ENCODE measurements around the gene NIT1. TPM values are rescaled to one million over a fixed set of nuclear protein-coding genes. Genes with fewer than 3 reads are reported as not detected.

NIT1 gene
- total RNA-seq, 4 donors from 2014 or later, result 1.0 to 36.9 (median 22.0) TPM

DNA sequence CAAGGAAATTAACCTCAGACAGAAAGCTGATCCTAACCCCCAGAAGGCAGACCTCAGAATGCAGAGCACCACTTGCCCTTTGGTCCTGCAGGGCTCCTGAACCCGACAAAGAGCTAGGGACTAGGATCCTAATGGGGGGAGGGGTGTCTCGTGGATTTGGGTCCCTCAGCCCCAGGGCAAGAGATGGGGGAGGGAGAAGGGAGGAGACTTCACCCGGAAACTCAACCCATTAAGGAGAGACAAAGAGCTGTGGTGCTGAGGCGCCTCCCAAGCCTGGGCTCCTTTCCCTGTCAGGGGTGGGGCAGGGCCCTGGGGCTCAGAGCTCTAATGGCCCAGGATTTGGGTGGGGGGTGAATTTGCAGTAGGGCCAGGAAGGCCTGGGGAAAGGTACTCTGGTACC is 31.4 kb upstream of the NIT1 start:
- H3K27ac ChIP-seq, result no peak overlapping the region
- intact Hi-C loops (cut with DNase I; ENCODE audit: low total_unique reads), result no loop called here
- no peaks in the 10 kb centered on the region for H3K4me1 ChIP-seq
- no peak for TF ChIP-seq POLR2A (IDR thresholded peaks at IDR 0.05)
- TF ChIP-seq, protein P1, sequence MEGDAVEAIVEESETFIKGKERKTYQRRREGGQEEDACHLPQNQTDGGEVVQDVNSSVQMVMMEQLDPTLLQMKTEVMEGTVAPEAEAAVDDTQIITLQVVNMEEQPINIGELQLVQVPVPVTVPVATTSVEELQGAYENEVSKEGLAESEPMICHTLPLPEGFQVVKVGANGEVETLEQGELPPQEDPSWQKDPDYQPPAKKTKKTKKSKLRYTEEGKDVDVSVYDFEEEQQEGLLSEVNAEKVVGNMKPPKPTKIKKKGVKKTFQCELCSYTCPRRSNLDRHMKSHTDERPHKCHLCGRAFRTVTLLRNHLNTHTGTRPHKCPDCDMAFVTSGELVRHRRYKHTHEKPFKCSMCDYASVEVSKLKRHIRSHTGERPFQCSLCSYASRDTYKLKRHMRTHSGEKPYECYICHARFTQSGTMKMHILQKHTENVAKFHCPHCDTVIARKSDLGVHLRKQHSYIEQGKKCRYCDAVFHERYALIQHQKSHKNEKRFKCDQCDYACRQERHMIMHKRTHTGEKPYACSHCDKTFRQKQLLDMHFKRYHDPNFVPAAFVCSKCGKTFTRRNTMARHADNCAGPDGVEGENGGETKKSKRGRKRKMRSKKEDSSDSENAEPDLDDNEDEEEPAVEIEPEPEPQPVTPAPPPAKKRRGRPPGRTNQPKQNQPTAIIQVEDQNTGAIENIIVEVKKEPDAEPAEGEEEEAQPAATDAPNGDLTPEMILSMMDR (IDR thresholded peaks at IDR 0.05), result no peak
- no peaks in the 10 kb centered on the region for H3K36me3 ChIP-seq
- no peak overlapping the region for H3K4me3 ChIP-seq
- no peaks in the 10 kb centered on the region for H3K9me3 ChIP-seq
- DNase-seq, result no peak
- no peaks in the 10 kb centered on the region for H3K27me3 ChIP-seq

DNA sequence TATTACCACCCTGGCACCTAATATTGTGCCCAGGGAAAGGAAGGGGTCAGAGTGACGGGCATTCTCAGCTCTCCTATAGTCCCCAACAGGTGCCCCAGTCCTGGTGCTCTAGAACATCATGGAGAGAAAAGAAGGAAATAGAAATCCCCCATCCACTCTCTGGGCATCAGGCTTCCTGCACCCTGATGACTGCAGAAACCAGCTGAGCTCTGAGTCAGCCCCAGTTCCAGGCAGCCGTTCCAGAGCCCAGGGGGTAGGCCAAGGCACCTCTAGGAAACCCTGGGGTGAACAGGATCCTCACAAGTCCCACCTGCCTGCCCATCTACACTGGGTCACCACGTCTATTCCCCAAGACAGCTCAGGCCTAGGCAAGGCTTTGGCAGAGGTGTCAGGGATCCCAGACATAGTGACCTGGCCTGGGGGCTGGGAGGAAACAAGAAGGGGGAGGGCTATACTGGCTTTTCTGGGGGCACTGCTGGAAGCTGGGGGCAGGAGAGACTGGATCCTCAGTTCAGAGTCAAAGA is 29.3 kb upstream of the NIT1 start:
- no peak for DNase-seq
- no peak for TF ChIP-seq POLR2A (IDR thresholded peaks at IDR 0.05)
- TF ChIP-seq, protein P1 (IDR thresholded peaks at IDR 0.05), result no peak
- Histone ChIP-seq H3K36me3 (no peaks in the 10 kb centered on the region), H3K4me3 (no peak overlapping the region), H3K27ac (no peak overlapping the region), H3K4me1 (no peaks in the 10 kb centered on the region), H3K9me3 (no peaks in the 10 kb centered on the region), H3K27me3 (no peaks in the 10 kb centered on the region)
- intact Hi-C loops (cut with DNase I; ENCODE audit: low total_unique reads), result no loop called here

DNA sequence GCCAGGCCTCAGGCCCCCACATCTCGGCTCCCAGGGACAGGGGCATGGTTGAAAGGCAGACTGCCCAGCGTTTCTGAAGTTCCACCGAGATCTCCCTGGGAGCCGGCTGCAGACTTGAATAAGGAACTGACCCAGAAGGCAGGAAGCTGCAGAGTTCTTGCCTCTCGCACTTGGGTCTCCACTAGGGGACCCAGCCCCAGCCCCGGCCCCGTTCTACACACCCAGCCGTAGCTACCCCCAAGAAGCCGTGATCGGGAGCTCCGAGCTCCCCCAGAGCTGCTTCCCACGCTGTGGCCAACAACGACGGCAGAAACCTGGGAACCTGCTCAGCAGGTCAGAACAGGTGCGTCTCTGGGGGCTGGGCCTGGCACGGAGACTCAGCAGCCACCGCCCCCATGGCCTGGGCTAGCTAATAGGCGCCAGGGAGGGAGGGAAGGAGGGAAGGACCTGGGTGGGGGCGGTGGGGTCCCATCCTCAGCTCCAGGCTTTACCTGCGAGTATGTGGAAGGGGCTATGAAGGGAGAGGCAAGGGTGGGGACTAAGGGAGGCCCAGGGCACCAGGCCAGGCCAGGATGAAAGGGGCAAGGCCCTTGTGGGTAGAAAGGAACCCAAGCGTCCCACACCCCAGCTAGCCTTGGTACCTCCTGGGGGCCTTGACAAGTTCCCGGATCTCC is 28.5 kb upstream of the NIT1 start, which contains the start of gene NECTIN4:
Gene NECTIN4, minus strand, starts transcription at position 308 of the 674 bp plus-strand sequence. Its CDS starts 262 bp downstream, at position 46.
- Histone ChIP-seq H3K9me3 (no peaks in the 10 kb centered on the region), H3K4me3 (no peak within 1 kb of the TSS), H3K27me3 (no peaks in the 10 kb centered on the region), H3K4me1 (no peaks in the 10 kb centered on the region), H3K27ac (no peak within 1 kb of the TSS), H3K36me3 (no peaks in the 10 kb centered on the region)
- DNase-seq, result no peak
- intact Hi-C loops (cut with DNase I; ENCODE audit: low total_unique reads), result no loop called here
- TF ChIP-seq POLR2A (IDR thresholded peaks at IDR 0.05), result peak in 1 of 2 donors; percentile 10
- TF ChIP-seq, protein P1 (IDR thresholded peaks at IDR 0.05), result no peak

DNA sequence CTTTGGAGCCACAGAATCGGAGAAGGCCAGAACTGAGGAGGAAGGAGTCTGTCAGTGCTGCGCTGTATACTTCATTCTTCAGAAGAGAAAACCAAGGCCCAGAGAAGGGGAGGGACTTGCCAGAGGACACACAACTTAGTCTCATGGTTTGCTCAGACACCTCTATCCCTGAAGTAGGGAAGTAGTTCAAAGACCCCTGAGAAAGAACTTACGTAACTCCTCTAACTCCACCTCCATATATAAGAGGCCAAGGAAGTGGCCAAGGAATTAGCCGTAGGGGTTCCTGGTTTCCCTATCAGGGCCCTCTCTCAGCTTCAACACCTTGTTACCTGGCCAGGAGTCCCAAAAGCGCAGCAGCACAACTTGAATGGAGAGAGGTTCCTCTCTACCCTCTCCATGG is 28.0 kb upstream of the NIT1 start:
- Histone ChIP-seq H3K9me3 (no peaks in the 10 kb centered on the region), H3K4me1 (no peaks in the 10 kb centered on the region), H3K27ac (no peak overlapping the region), H3K36me3 (no peaks in the 10 kb centered on the region), H3K27me3 (no peaks in the 10 kb centered on the region), H3K4me3 (no peak overlapping the region)
- intact Hi-C loops (cut with DNase I; ENCODE audit: low total_unique reads), result no loop called here
- TF ChIP-seq, protein P1 (IDR thresholded peaks at IDR 0.05), result no peak
- no peak for TF ChIP-seq POLR2A (IDR thresholded peaks at IDR 0.05)
- DNase-seq, result no peak

DNA sequence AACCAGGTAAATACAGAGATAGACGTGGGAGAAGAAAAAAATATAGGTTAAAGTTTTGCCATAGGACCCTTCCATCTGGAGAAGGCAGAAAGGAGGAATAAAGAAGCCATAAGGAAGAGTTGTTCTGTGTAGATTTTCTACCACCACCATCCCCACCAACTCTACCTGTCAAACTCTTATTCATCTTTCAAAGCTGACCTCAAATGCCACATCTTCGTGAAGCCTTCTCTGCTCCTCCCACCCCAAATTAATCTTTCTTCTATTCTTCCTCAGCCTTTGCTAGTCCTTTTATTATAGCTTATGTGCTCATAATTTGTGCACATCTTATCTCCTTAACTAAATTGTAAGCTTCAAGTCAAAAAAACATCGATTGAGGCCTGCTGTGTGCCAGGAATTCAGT is 27.3 kb upstream of the NIT1 start:
- Histone ChIP-seq H3K9me3 (no peaks in the 10 kb centered on the region), H3K27ac (no peak overlapping the region), H3K4me1 (no peaks in the 10 kb centered on the region), H3K4me3 (no peak overlapping the region), H3K36me3 (no peaks in the 10 kb centered on the region), H3K27me3 (no peaks in the 10 kb centered on the region)
- intact Hi-C loops (cut with DNase I; ENCODE audit: low total_unique reads), result no loop called here
- DNase-seq, result no peak
- no peak for TF ChIP-seq POLR2A (IDR thresholded peaks at IDR 0.05)
- TF ChIP-seq, protein P1 (IDR thresholded peaks at IDR 0.05), result no peak
